T-cell (primary cell): ENCODE results near the gene MAP3K10. TPM values are rescaled to one million over a fixed set of nuclear protein-coding genes. Genes with fewer than 3 reads are reported as not detected.

ENCODE experiments used
- ATAC-seq, 4 experiments: fragments of 200-7000 bp in 3 of 4; fragments of 150-1000 bp in 1 of 4; cut with Tn5 transposase; replicated peaks in 1 of 4; 1 replicate in 3 of 4; 2 replicates in 1 of 4; pipeline ENCODE4 v1.10.0; 2021; ENCODE audit warnings: moderate library complexity in 3 of 4, mild to moderate bottlenecking in 2 of 4, moderate number of reproducible peaks in 1 of 4
- CTCF ChIA-PET, 2 donors: fragments of 300-600 bp; sonication (Branson Sonifier 250); formaldehyde crosslinking; loops; one replicate each; lab custom pipeline; 2022; ENCODE audit warnings: antibody characterized with exemption in 2 of 2; lab: Charles Lee
- POLR2A ChIA-PET, 2 donors: fragments of 300-600 bp; sonication (Branson Sonifier 250); formaldehyde crosslinking; loops; one replicate each; lab custom pipeline; 2022; ENCODE audit warnings: antibody characterized with exemption in 2 of 2; lab: Charles Lee
- DNase-seq, 35 experiments: peaks; one replicate each; pipeline versions ENCODE4 v3.0.0 to v3.0.0-alpha.2; 2013 to 2023
- H3K27ac ChIP-seq: one replicate; pipeline ENCODE4 v1.5.1; 2013; ENCODE audit warnings: low read length
- H3K27me3 ChIP-seq, 2 experiments: replicated peaks in 1 of 2; 1 replicate in 1 of 2; 2 replicates in 1 of 2; pipeline versions ENCODE4 v1.6.1 to v1.7.0; 2013; ENCODE audit warnings: low read length in 1 of 2, mixed read lengths in 1 of 2; ENCODE audit not compliant: control insufficient read depth in 2 of 2, insufficient read depth in 2 of 2; ENCODE audit errors: extremely low read depth in 1 of 2
- H3K36me3 ChIP-seq, 2 donors: 1 replicate in 1 of 2; 2 replicates in 1 of 2; pipeline versions ENCODE4 v1.6.1 to v1.7.0; 2013; ENCODE audit warnings: low read length in 1 of 2; ENCODE audit not compliant: control insufficient read depth in 2 of 2, insufficient read depth in 1 of 2; ENCODE audit errors: extremely low read depth in 1 of 2
- H3K4me1 ChIP-seq, 2 experiments: 1 replicate in 1 of 2; 2 replicates in 1 of 2; pipeline versions ENCODE4 v1.6.1 to v1.7.0; 2013; ENCODE audit warnings: low read length in 2 of 2, mixed read lengths in 1 of 2; ENCODE audit not compliant: insufficient read depth in 2 of 2, control insufficient read depth in 1 of 2; ENCODE audit errors: extremely low read depth in 1 of 2
- H3K4me3 ChIP-seq, 2 donors: 1 replicate in 1 of 2; 2 replicates in 1 of 2; pipeline versions ENCODE4 v1.5.1 to v1.7.0; 2013; ENCODE audit warnings: mild to moderate bottlenecking in 2 of 2, low read length in 1 of 2, moderate library complexity in 1 of 2; ENCODE audit not compliant: control insufficient read depth in 1 of 2; ENCODE audit errors: extremely low read depth in 1 of 2
- H3K9me3 ChIP-seq: 2 replicates; pipeline ENCODE4 v1.7.0; 2013
- H3K27ac Mint-ChIP-seq, 2 donors: one replicate each; pipeline ENCODE4 v1.8.0; 2020 to 2021; ENCODE audit warnings: mild to moderate bottlenecking in 2 of 2, mixed read lengths in 2 of 2
- H3K27me3 Mint-ChIP-seq, 2 donors: one replicate each; pipeline ENCODE4 v1.8.0; 2021 to 2022; ENCODE audit warnings: mixed read lengths in 2 of 2
- H3K36me3 Mint-ChIP-seq: one replicate; pipeline ENCODE4 v1.8.0; 2021; ENCODE audit warnings: mixed read lengths
- H3K4me1 Mint-ChIP-seq, 3 donors: one replicate each; pipeline ENCODE4 v1.8.0; 2020 to 2022; ENCODE audit warnings: mixed read lengths in 3 of 3, mild to moderate bottlenecking in 1 of 3
- H3K4me3 Mint-ChIP-seq, 3 donors: one replicate each; pipeline ENCODE4 v1.8.0; 2020 to 2022; ENCODE audit warnings: mild to moderate bottlenecking in 3 of 3, mixed read lengths in 3 of 3, moderate library complexity in 3 of 3
- H3K9me3 Mint-ChIP-seq, 3 donors: one replicate each; pipeline ENCODE4 v1.8.0; 2020 to 2022; ENCODE audit warnings: mixed read lengths in 3 of 3
- WGBS: methylation state at CpG from one replicate; pipeline ENCODE4 v1.1.5; 2013; ENCODE audit warnings: missing lambda C conversion rate; ENCODE audit not compliant: insufficient coverage; 5-methylcytosine and 5-hydroxymethylcytosine counted together
- total RNA-seq, 35 experiments: library from RNA in 6 of 35; stranded (reverse) in 6 of 35; fragments of 120-200 nt in 1 of 35; gene quantifications; one replicate each; pipeline versions ENCODE4 v1.2.1 to v1.2.4 and lab custom pipeline; 2013 to 2026

Gene MAP3K10
- total RNA-seq, 5 donors from 2014 or later (not counting 1 experiment from before 2014, with no cell fraction given): 20.9 to 39.6 (median 33.0) TPM

DNA sequence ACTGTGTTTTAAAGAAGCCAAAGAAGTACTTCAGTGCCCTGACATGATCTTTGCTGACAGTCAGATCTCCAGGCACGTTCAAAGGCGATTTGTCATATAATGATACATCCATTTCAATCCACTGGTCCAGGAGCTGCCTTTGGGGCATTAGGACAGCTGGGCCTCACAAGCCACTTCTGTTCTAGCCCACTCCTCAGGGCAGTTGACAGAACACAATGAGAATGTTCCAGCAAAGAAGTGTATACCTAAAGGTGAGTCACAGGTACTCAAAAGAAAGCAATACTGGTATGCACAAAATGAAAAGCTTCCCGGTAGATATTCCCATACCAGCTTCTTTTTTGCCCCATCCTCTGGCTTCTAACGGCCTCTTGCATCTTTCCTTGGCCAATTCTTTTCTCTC lies 12.5 kb upstream of the MAP3K10 start:
- H3K4me1 Mint-ChIP-seq: no peaks in the 10 kb centered on the region
- DNase-seq: no peak
- ChIA-PET CTCF (interaction anchor here in 1 of 2 donors (0.6 to 0.7 kb wide), 2 partner anchors 39 to 45 kb away, joined by 3 to 5 read pairs; no protein-coding TSS in a partner anchor), POLR2A (no interaction called here)
- H3K4me1 ChIP-seq: no peaks in the 10 kb centered on the region
- WGBS: 95% methylated on average over 3 of the region's 4 CpGs
- H3K9me3 Mint-ChIP-seq: no peaks in the 10 kb centered on the region
- no peak overlapping the region for H3K27ac Mint-ChIP-seq
- no peaks in the 10 kb centered on the region for H3K9me3 ChIP-seq
- peaks cover 0 to 16% of the 10 kb centered on the region in 2 donors for H3K27me3 Mint-ChIP-seq
- ATAC-seq: no peak
- H3K4me3 ChIP-seq: no peak overlapping the region
- H3K36me3 ChIP-seq: no peaks in the 10 kb centered on the region
- H3K36me3 Mint-ChIP-seq: no peaks in the 10 kb centered on the region
- H3K27me3 ChIP-seq: peaks cover 2 to 10% of the 10 kb centered on the region in 2 experiments
- H3K4me3 Mint-ChIP-seq: no peak overlapping the region
- H3K27ac ChIP-seq: no peak overlapping the region

DNA sequence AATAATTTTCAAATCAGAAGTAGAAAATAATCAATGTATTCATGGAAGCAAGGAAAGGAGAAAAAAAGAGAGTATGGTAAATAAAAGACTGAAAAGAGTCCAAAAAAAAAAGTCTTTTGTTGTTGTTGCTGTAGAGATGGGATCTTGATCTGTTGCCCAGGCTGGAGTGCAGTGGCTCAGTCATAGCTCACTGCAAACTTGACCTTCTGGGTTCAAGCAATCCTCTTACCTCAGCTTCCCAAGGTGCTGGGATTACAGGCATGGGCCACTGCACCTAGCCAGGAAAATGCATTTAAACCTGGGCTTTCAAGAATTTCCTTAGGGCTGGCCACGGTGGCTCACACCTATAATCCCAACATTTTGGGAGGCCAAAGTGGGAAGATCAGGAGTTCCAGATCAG lies 7.0 kb upstream of the MAP3K10 start:
- H3K27me3 Mint-ChIP-seq: peaks cover 0 to 10% of the 10 kb centered on the region in 2 donors
- H3K27me3 ChIP-seq: peaks cover 2 to 9% of the 10 kb centered on the region in 2 experiments
- no peak overlapping the region for H3K27ac Mint-ChIP-seq
- H3K36me3 ChIP-seq: no peaks in the 10 kb centered on the region
- DNase-seq (no peak), ATAC-seq (no peak)
- POLR2A ChIA-PET: no interaction called here
- no peak overlapping the region for H3K4me3 Mint-ChIP-seq
- H3K4me1 Mint-ChIP-seq: no peaks in the 10 kb centered on the region
- H3K4me3 ChIP-seq: no peak overlapping the region
- no peaks in the 10 kb centered on the region for H3K4me1 ChIP-seq
- CTCF ChIA-PET: no interaction called here
- H3K9me3 Mint-ChIP-seq: no peaks in the 10 kb centered on the region
- no peaks in the 10 kb centered on the region for H3K36me3 Mint-ChIP-seq
- no peak overlapping the region for H3K27ac ChIP-seq
- WGBS: no CpG with 5 or more reads among the region's 1 CpG
- H3K9me3 ChIP-seq: no peaks in the 10 kb centered on the region

GRCh38 chr19:40191836-40192646 lies 815 bp downstream of the MAP3K10 start:
- 23% methylated on average over 53 of the region's 62 CpGs for WGBS
- ChIA-PET POLR2A (interaction anchor here in 1 of 2 donors (0.6 kb wide), 1 partner anchor 94 kb away, joined by 3 read pairs; no protein-coding TSS in a partner anchor), CTCF (interaction anchor here in 1 of 2 donors (0.6 kb wide), 1 partner anchor 250 kb away, joined by 3 read pairs; no protein-coding TSS in a partner anchor)
- H3K9me3 ChIP-seq: no peaks in the 10 kb centered on the region
- ATAC-seq: peak in 2 of 4 experiments; percentile 3 to 7
- no peaks in the 10 kb centered on the region for H3K36me3 Mint-ChIP-seq
- H3K36me3 ChIP-seq: no peaks in the 10 kb centered on the region
- peaks cover 31 to 36% (median 31%) of the 10 kb centered on the region in 3 donors for H3K4me1 Mint-ChIP-seq
- peak in 9 of 35 experiments; percentile 2 to 14 (median 7) for DNase-seq
- no peak overlapping the region for H3K27ac ChIP-seq
- H3K9me3 Mint-ChIP-seq: no peaks in the 10 kb centered on the region
- no peaks in the 10 kb centered on the region for H3K27me3 Mint-ChIP-seq
- peak overlapping the region; percentile 60 to 69 (median 66) for H3K4me3 Mint-ChIP-seq
- H3K4me1 ChIP-seq: peaks cover 5 to 22% of the 10 kb centered on the region in 2 experiments
- peak overlapping the region; percentile 51 for H3K4me3 ChIP-seq
- no peak overlapping the region for H3K27ac Mint-ChIP-seq
- H3K27me3 ChIP-seq: no peaks in the 10 kb centered on the region

DNA sequence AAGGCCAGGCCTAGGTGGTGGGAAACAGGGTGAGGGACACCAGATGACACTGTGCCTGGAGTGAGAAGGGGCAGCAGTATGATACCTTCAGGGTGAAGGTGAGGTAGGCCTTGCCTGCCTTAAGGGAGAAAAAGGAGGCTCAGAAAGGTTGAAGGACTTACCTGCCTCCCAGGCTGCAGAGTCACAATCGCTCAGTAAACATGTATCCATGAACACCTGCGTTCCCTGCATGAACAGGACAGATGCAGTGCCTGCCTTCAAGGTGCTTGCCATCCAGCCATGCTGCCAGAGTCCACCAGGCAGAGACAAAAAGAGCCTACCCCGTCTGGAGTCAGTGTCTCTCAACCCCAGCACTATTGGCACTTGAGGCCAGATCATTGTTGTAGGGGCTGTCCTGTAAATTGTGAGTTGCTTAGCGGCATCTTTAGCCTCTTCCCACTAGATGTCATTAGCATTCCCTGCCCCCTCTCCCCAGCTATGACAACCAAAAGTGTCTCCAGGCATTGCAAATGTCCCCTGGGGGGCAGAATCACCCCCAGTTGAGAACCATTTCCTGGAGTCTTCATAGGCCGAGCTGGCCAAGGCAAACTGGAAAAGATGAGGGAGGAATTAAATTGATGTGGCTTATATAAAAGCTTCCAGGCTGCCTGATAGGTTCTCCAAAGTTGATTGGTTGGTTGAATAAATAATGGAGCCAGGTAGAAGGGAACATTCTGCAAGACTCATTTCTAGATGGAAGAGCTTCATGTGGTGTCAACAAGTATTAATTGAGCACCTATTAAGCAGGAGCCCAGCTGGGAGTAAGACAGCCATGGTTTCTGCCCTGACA lies 1.7 kb downstream of the MAP3K10 start:
- CTCF ChIA-PET: no interaction called here
- no peak overlapping the region for H3K4me3 ChIP-seq
- H3K36me3 ChIP-seq: no peaks in the 10 kb centered on the region
- Mint-ChIP-seq H3K27ac (no peak overlapping the region), H3K9me3 (no peaks in the 10 kb centered on the region), H3K4me1 (peaks cover 31 to 36% (median 31%) of the 10 kb centered on the region in 3 donors), H3K4me3 (peak overlapping the region; percentile 60 to 69 (median 66)), H3K36me3 (no peaks in the 10 kb centered on the region), H3K27me3 (no peaks in the 10 kb centered on the region)
- WGBS: 92% methylated on average over 2 of the region's 5 CpGs
- no peak for ATAC-seq
- H3K27ac ChIP-seq: no peak overlapping the region
- H3K27me3 ChIP-seq: no peaks in the 10 kb centered on the region
- POLR2A ChIA-PET: no interaction called here
- H3K9me3 ChIP-seq: no peaks in the 10 kb centered on the region
- no peak for DNase-seq
- H3K4me1 ChIP-seq: peaks cover 5 to 22% of the 10 kb centered on the region in 2 experiments

- Mint-ChIP-seq H3K4me1 (peaks cover 31 to 36% (median 31%) of the 10 kb centered on the region in 3 donors), H3K9me3 (no peaks in the 10 kb centered on the region), H3K27ac (no peak overlapping the region), H3K4me3 (peak overlapping the region in 2 of 3 donors; percentile 22 to 52), H3K36me3 (no peaks in the 10 kb centered on the region), H3K27me3 (no peaks in the 10 kb centered on the region)
- no peaks in the 10 kb centered on the region for H3K9me3 ChIP-seq
- H3K4me1 ChIP-seq: peaks cover 5 to 22% of the 10 kb centered on the region in 2 experiments
- H3K36me3 ChIP-seq: no peaks in the 10 kb centered on the region
- ATAC-seq (no peak), DNase-seq (no peak)
- no peak overlapping the region for H3K4me3 ChIP-seq
- POLR2A ChIA-PET: no interaction called here
- CTCF ChIA-PET: no interaction called here
- 100% methylated on average over 1 of the region's 3 CpGs for WGBS
- no peak overlapping the region for H3K27ac ChIP-seq
- no peaks in the 10 kb centered on the region for H3K27me3 ChIP-seq
These were observed 2.3 kb downstream of the MAP3K10 start for GRCh38 chr19:40193587-40193849.

- DNase-seq (no peak), ATAC-seq (no peak)
- Mint-ChIP-seq H3K4me1 (peaks cover 10 to 17% (median 13%) of the 10 kb centered on the region in 3 donors), H3K4me3 (no peak overlapping the region), H3K36me3 (peaks cover 8% of the 10 kb centered on the region), H3K9me3 (no peaks in the 10 kb centered on the region), H3K27ac (no peak overlapping the region), H3K27me3 (no peaks in the 10 kb centered on the region)
- ChIA-PET CTCF (no interaction called here), POLR2A (no interaction called here)
- Histone ChIP-seq H3K27me3 (no peaks in the 10 kb centered on the region), H3K27ac (no peak overlapping the region), H3K4me1 (no peaks in the 10 kb centered on the region), H3K4me3 (no peak overlapping the region), H3K36me3 (peaks cover 0 to 5% of the 10 kb centered on the region in 2 donors), H3K9me3 (no peaks in the 10 kb centered on the region)
- 98% methylated on average over 22 of the region's 29 CpGs for WGBS
These were observed 7.2 kb downstream of the MAP3K10 start for GRCh38 chr19:40198272-40198990.
